Osteocyte (in vitro differentiated cells): Measurements from ENCODE around the gene SLC17A7. TPM values are rescaled to one million over a fixed set of nuclear protein-coding genes. Genes with fewer than 3 reads are reported as not detected.

Source experiments
- DNase-seq: peaks from one replicate; pipeline ENCODE4 v3.0.0; 2021; ENCODE audit warnings: mixed read lengths; ENCODE audit not compliant: unreplicated experiment; ENCODE audit errors: extremely low spot score
- H3K27ac Mint-ChIP-seq: one replicate; pipeline ENCODE4 v1.8.0; 2021; ENCODE audit warnings: mild to moderate bottlenecking, mixed read lengths; ENCODE audit not compliant: unreplicated experiment
- H3K27me3 Mint-ChIP-seq: one replicate; pipeline ENCODE4 v1.8.0; 2021; ENCODE audit warnings: mixed read lengths; ENCODE audit not compliant: unreplicated experiment
- H3K36me3 Mint-ChIP-seq: one replicate; pipeline ENCODE4 v1.8.0; 2021; ENCODE audit warnings: mixed read lengths; ENCODE audit not compliant: unreplicated experiment
- H3K4me1 Mint-ChIP-seq: one replicate; pipeline ENCODE4 v1.8.0; 2021; ENCODE audit warnings: mixed read lengths; ENCODE audit not compliant: unreplicated experiment
- H3K4me3 Mint-ChIP-seq: one replicate; pipeline ENCODE4 v1.8.0; 2021; ENCODE audit warnings: mild to moderate bottlenecking, moderate library complexity, mixed read lengths; ENCODE audit not compliant: unreplicated experiment
- H3K9me3 Mint-ChIP-seq: one replicate; pipeline ENCODE4 v1.8.0; 2021; ENCODE audit warnings: mixed read lengths; ENCODE audit not compliant: unreplicated experiment
- total RNA-seq: library from RNA; stranded (reverse); gene quantifications from 2 replicates; pipeline ENCODE4 v1.2.1, GENCODE V29; 2021
- TF ChIP-seq, protein P1 (sequence below): fragments of 200-600 bp; sonication (generic); IDR thresholded peaks from 2 replicates; pipeline ENCODE4 v1.5.0; 2021; ENCODE audit warnings: antibody characterized with exemption, mild to moderate bottlenecking, moderate library complexity

SLC17A7 gene
- total RNA-seq, 1 donor from 2014 or later, result 0.54 TPM

GRCh38 chr19:49427339-49427738 lies 14.0 kb downstream of the SLC17A7 start:
- H3K4me1 Mint-ChIP-seq, result peaks cover 23% of the 10 kb centered on the region
- H3K4me3 Mint-ChIP-seq, result no peak overlapping the region
- no peak overlapping the region for H3K27ac Mint-ChIP-seq
- peaks cover 84% of the 10 kb centered on the region for H3K27me3 Mint-ChIP-seq
- TF ChIP-seq, protein P1, sequence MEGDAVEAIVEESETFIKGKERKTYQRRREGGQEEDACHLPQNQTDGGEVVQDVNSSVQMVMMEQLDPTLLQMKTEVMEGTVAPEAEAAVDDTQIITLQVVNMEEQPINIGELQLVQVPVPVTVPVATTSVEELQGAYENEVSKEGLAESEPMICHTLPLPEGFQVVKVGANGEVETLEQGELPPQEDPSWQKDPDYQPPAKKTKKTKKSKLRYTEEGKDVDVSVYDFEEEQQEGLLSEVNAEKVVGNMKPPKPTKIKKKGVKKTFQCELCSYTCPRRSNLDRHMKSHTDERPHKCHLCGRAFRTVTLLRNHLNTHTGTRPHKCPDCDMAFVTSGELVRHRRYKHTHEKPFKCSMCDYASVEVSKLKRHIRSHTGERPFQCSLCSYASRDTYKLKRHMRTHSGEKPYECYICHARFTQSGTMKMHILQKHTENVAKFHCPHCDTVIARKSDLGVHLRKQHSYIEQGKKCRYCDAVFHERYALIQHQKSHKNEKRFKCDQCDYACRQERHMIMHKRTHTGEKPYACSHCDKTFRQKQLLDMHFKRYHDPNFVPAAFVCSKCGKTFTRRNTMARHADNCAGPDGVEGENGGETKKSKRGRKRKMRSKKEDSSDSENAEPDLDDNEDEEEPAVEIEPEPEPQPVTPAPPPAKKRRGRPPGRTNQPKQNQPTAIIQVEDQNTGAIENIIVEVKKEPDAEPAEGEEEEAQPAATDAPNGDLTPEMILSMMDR, result no peak
- peaks cover 2% of the 10 kb centered on the region for H3K36me3 Mint-ChIP-seq
- no peak for DNase-seq
- no peaks in the 10 kb centered on the region for H3K9me3 Mint-ChIP-seq

- DNase-seq, result no peak
Observed at GRCh38 chr19:49425922-49426592, 15.3 kb downstream of the SLC17A7 start.

DNA sequence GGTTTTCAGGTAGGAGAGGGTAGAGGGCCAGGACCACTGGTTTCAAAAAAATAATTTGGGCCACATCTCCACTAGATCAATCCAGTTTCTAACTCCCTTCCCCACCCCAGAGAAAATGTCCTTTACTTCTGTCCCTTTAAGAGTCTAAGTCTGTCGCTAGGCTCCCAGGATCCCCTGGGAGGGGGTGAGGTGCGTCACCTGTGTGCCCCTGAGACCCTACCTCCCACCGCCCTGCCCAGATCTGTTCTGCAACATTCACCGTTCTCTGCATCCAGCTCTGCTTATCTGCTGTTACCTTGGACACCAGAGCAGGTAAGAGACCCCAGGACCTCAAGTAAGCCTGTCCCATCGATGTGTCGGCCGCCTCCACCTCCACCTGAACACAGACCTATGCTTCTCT lies 16.1 kb downstream of the SLC17A7 start, which contains the start of gene GFY:
TSS of gene GFY (plus strand) at position 211 of the 400 bp plus-strand sequence. CDS start 1,043 bp downstream, outside the sequence.
- TF ChIP-seq, protein P1, result no peak
- Mint-ChIP-seq H3K4me1 (peaks cover 34% of the 10 kb centered on the region), H3K36me3 (peaks cover 2% of the 10 kb centered on the region), H3K9me3 (no peaks in the 10 kb centered on the region), H3K27me3 (peaks cover 89% of the 10 kb centered on the region), H3K4me3 (no peak within 1 kb of the TSS), H3K27ac (no peak within 1 kb of the TSS)
- no peak for DNase-seq

More at GRCh38 chr19:49425922-49426592, 15.3 kb downstream of the SLC17A7 start:
- H3K9me3 Mint-ChIP-seq, result no peaks in the 10 kb centered on the region
- peaks cover 86% of the 10 kb centered on the region for H3K27me3 Mint-ChIP-seq
- no peak overlapping the region for H3K4me3 Mint-ChIP-seq
- TF ChIP-seq, protein P1, result no peak
- H3K4me1 Mint-ChIP-seq, result peaks cover 31% of the 10 kb centered on the region
- H3K27ac Mint-ChIP-seq, result no peak overlapping the region
- H3K36me3 Mint-ChIP-seq, result peaks cover 2% of the 10 kb centered on the region

- DNase-seq, result no peak
- TF ChIP-seq, protein P1, result no peak
- Mint-ChIP-seq H3K9me3 (no peaks in the 10 kb centered on the region), H3K4me1 (peaks cover 34% of the 10 kb centered on the region), H3K4me3 (peak overlapping the region; percentile 17), H3K27me3 (peaks cover 90% of the 10 kb centered on the region), H3K36me3 (peaks cover 2% of the 10 kb centered on the region), H3K27ac (no peak overlapping the region)
Observed at GRCh38 chr19:49423985-49424303, 17.4 kb downstream of the SLC17A7 start.

DNA sequence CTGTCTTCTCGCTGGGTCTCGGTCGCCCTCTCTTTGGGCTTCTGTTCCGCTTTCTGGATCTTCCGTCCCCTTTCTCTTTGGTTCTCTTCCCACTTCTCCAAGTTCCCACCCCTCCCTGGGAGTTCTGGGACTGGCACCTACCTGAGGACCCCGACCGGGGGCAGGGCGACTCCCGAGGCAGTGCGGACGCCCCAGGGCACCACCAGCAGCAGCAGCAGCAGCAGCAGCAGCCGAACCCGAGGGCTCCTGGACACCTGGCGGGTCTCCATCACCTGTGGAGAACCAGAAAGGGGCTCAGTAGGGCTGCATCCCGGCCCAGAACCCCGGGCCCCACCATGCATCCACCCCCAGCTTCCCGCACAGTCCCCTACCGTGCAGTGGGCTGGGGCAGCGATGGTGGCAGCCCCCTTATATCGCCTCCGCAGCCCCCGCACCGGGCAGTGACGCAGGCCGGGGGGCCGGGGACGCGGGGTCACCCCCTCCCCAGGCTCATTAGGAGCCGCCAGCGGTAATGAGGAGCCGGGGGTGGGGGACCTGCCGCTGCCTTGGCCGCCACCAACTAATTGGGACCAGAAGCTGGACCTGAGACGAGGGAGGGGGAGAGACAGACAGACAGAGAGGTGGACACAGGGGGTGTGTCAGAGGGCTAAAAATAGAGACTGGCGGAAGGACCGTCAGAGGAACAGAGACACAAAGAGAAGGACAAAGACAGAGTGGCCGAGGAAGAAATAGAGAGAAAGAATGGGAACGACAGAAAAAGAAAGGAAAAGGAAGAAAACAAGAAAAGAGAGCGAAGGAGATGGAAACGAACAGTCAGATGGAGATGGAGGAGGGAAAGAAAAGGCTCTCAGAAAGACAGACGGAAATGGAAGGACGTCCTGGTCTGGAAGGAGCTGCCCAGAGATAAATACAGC lies 18.0 kb downstream of the SLC17A7 start, which contains the start of gene PTH2:
TSS of gene PTH2 (minus strand) at position 371 of the 914 bp plus-strand sequence. CDS start at position 269, 102 bp downstream.
- TF ChIP-seq, protein P1, result no peak
- Mint-ChIP-seq H3K4me1 (peaks cover 30% of the 10 kb centered on the region), H3K27ac (no peak within 1 kb of the TSS), H3K4me3 (peak within 1 kb of the TSS; percentile 64), H3K27me3 (peaks cover 89% of the 10 kb centered on the region), H3K36me3 (peaks cover 2% of the 10 kb centered on the region), H3K9me3 (no peaks in the 10 kb centered on the region)
- DNase-seq, result peak; percentile 83
